ENCODE data around the gene CACNG3. TPM values are rescaled to one million over a fixed set of nuclear protein-coding genes. Genes with fewer than 3 reads are reported as not detected.

The CACNG3 gene
- total and polyA plus RNA-seq, 2 of the 4 experiments (the other 2 are of a cell fraction), result not detected

DNA sequence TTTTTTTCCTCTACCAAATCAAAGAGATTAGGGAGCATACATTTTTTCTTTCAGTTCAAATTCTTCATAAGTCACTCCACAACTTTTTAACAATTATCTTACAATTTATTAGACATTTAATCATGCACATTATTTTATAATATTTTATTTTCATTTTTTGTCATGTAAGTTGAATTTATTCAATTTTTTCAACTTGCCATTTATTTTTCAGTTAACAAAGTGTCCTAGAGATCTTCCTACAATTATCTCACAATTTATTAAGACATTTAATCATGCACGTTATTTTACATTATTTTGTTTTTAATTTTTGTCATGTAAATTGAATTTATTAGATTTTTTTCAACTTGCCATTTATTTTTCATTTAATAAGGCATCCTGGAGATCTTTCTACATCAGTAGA, 16.2 kb downstream of the CACNG3 start:
- H2BK120ac ChIP-seq (ENCODE audit: low read depth, low read length), result no peak overlapping the region
- no peak overlapping the region for H3K4me3 ChIP-seq (ENCODE audit: insufficient read depth, low read depth, low read length)
- no peaks in the 10 kb centered on the region for H3K27me3 ChIP-seq (ENCODE audit: control insufficient read depth, insufficient read depth, low read length)
- H3K9me3 ChIP-seq (ENCODE audit: control insufficient read depth, insufficient read depth, low read length), result no peaks in the 10 kb centered on the region
- no peak overlapping the region for H3K56ac ChIP-seq (ENCODE audit: extremely low read depth, insufficient read depth, low read length)
- H4K91ac ChIP-seq (ENCODE audit: insufficient read depth, low read depth, low read length), result no peak overlapping the region
- no peak for ATAC-seq (ENCODE audit: low read depth)
- in situ Hi-C loops (cut with MboI; ENCODE audit: low sequenced_read_pairs), result no loop called here
- TF ChIP-seq, protein P1, sequence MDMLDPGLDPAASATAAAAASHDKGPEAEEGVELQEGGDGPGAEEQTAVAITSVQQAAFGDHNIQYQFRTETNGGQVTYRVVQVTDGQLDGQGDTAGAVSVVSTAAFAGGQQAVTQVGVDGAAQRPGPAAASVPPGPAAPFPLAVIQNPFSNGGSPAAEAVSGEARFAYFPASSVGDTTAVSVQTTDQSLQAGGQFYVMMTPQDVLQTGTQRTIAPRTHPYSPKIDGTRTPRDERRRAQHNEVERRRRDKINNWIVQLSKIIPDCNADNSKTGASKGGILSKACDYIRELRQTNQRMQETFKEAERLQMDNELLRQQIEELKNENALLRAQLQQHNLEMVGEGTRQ (IDR thresholded peaks at IDR 0.05; ENCODE audit: low read depth, low read length), result no peak
- TF ChIP-seq FOS (IDR thresholded peaks at IDR 0.05; ENCODE audit: low read depth, low read length), result no peak
- no peak for TF ChIP-seq NFE2L2 (IDR thresholded peaks at IDR 0.05; ENCODE audit: low read depth, low read length)
- TF ChIP-seq MAZ (IDR thresholded peaks at IDR 0.05; ENCODE audit: borderline replicate concordance, low read depth, low read length), result no peak
- TF ChIP-seq, protein P2, sequence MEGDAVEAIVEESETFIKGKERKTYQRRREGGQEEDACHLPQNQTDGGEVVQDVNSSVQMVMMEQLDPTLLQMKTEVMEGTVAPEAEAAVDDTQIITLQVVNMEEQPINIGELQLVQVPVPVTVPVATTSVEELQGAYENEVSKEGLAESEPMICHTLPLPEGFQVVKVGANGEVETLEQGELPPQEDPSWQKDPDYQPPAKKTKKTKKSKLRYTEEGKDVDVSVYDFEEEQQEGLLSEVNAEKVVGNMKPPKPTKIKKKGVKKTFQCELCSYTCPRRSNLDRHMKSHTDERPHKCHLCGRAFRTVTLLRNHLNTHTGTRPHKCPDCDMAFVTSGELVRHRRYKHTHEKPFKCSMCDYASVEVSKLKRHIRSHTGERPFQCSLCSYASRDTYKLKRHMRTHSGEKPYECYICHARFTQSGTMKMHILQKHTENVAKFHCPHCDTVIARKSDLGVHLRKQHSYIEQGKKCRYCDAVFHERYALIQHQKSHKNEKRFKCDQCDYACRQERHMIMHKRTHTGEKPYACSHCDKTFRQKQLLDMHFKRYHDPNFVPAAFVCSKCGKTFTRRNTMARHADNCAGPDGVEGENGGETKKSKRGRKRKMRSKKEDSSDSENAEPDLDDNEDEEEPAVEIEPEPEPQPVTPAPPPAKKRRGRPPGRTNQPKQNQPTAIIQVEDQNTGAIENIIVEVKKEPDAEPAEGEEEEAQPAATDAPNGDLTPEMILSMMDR (conservative IDR thresholded peaks at IDR 0.05; ENCODE audit: low read depth, low read length), result no peak
- TF ChIP-seq RCOR1 (IDR thresholded peaks at IDR 0.05; ENCODE audit: insufficient replicate concordance, low read length), result no peak
- TF ChIP-seq MAFK (IDR thresholded peaks at IDR 0.05; ENCODE audit: low read depth, low read length), result no peak
- TF ChIP-seq, protein P3, sequence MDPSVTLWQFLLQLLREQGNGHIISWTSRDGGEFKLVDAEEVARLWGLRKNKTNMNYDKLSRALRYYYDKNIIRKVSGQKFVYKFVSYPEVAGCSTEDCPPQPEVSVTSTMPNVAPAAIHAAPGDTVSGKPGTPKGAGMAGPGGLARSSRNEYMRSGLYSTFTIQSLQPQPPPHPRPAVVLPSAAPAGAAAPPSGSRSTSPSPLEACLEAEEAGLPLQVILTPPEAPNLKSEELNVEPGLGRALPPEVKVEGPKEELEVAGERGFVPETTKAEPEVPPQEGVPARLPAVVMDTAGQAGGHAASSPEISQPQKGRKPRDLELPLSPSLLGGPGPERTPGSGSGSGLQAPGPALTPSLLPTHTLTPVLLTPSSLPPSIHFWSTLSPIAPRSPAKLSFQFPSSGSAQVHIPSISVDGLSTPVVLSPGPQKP (IDR thresholded peaks at IDR 0.05; ENCODE audit: borderline replicate concordance, low read depth, low read length), result no peak
- TF ChIP-seq RFX5 (IDR thresholded peaks at IDR 0.05; ENCODE audit: low read depth, low read length), result no peak
- no peak for TF ChIP-seq BHLHE40 (IDR thresholded peaks at IDR 0.05; ENCODE audit: low read depth, low read length)
- TF ChIP-seq MXI1 (IDR thresholded peaks at IDR 0.05; ENCODE audit: borderline replicate concordance, low read depth, low read length), result no peak
- TF ChIP-seq SMC3 (IDR thresholded peaks at IDR 0.05; ENCODE audit: low read depth, low read length), result no peak
- TF ChIP-seq CEBPB (IDR thresholded peaks at IDR 0.05; ENCODE audit: low read depth, low read length), result no peak
- no peak for TF ChIP-seq CHD1 (IDR thresholded peaks at IDR 0.05; ENCODE audit: low read depth, low read length)
- no peak for TF ChIP-seq POLR2A (IDR thresholded peaks at IDR 0.05; ENCODE audit: low read depth, low read length)
- H3K4me2 ChIP-seq (ENCODE audit: low read depth, low read length), result no peak overlapping the region
- H4K5ac ChIP-seq (ENCODE audit: low read depth, low read length), result no peak overlapping the region
- no peaks in the 10 kb centered on the region for H3K9me1 ChIP-seq (ENCODE audit: insufficient read depth, low read length)
- no peak overlapping the region for H2BK20ac ChIP-seq (ENCODE audit: low read depth, low read length)
- ChIA-PET POLR2A (ENCODE audit: unreplicated experiment) (no interaction called here), CTCF (interaction anchor here (0.6 kb wide), 1 partner anchor 151 kb away, joined by 4 read pairs; no protein-coding TSS in a partner anchor)
- BruUV-seq (replicated peaks), result no TSS peak
- no peaks in the 10 kb centered on the region for H4K20me1 ChIP-seq (ENCODE audit: insufficient read depth, low read length)
- H3K36me3 ChIP-seq (ENCODE audit: control insufficient read depth, insufficient read depth, low read length), result no peaks in the 10 kb centered on the region
- no peak overlapping the region for H2BK15ac ChIP-seq (ENCODE audit: low read depth, low read length)
- no peak overlapping the region for H3K18ac ChIP-seq (ENCODE audit: low read depth, low read length)
- H3K79me1 ChIP-seq (ENCODE audit: low read depth in 1 of 2, low read length in 2 of 2), result no peaks in the 10 kb centered on the region
- no peak overlapping the region for H3K23ac ChIP-seq (ENCODE audit: low read depth, low read length)
- H3K4ac ChIP-seq (ENCODE audit: low read depth, low read length), result no peak overlapping the region
- H2AFZ ChIP-seq (replicated peaks; ENCODE audit: low read length, poor library complexity), result no peak overlapping the region
- dilution Hi-C loops (cut with HindIII; ENCODE audit: low sequenced_read_pairs, unreplicated experiment), result no loop called here
- no peak overlapping the region for H2AK9ac ChIP-seq (replicated peaks; ENCODE audit: low read depth, low read length, poor library complexity)
- intact Hi-C loops (cut with micrococcal nuclease), result no loop called here
- no peak overlapping the region for H4K8ac ChIP-seq (ENCODE audit: low read depth in 2 of 2, low read length in 2 of 2)
- DNase-seq, result no peak
- H3K9ac ChIP-seq (ENCODE audit: low read depth, low read length), result no peak overlapping the region
- H3K4me1 ChIP-seq (ENCODE audit: control insufficient read depth, insufficient read depth, low read length), result no peaks in the 10 kb centered on the region
- H3K14ac ChIP-seq (replicated peaks; ENCODE audit: low read depth, low read length), result no peak overlapping the region
- H2AK5ac ChIP-seq (ENCODE audit: low read depth, low read length), result no peak overlapping the region
- H2BK5ac ChIP-seq (ENCODE audit: low read depth, low read length, poor library complexity, severe bottlenecking), result no peak overlapping the region
- no CpG with 5 or more reads among the region's 1 CpG for WGBS, 2 experiments (ENCODE audit: extremely low coverage in 2 of 2, insufficient read length in 1 of 2)
- H3K27ac ChIP-seq (ENCODE audit: insufficient read depth, low read length), result no peak overlapping the region
